ENCODE measurements around the gene ZNF655. TPM values are rescaled to one million over a fixed set of nuclear protein-coding genes. Genes with fewer than 3 reads are reported as not detected.
"Not testable (repeated sequence)": the region's sequence is repeated elsewhere in the genome, so short reads cannot be mapped to it uniquely, and the experiment has no call there.

ZNF655 gene, protein sequence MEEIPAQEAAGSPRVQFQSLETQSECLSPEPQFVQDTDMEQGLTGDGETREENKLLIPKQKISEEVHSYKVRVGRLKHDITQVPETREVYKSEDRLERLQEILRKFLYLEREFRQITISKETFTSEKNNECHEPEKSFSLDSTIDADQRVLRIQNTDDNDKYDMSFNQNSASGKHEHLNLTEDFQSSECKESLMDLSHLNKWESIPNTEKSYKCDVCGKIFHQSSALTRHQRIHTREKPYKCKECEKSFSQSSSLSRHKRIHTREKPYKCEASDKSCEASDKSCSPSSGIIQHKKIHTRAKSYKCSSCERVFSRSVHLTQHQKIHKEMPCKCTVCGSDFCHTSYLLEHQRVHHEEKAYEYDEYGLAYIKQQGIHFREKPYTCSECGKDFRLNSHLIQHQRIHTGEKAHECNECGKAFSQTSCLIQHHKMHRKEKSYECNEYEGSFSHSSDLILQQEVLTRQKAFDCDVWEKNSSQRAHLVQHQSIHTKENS
- total RNA-seq (2014; rRNA removed; shearing (Covaris generic); ENCODE audit: low replicate concordance) = 23.1 and 36.7 TPM in 2 replicates

GRCh38 chr7:99558306-99559174 is at the start of gene ZNF655:
ZNF655 (plus strand) TSS chr7:99558642; CDS start chr7:99560560, 1,918 bp downstream.
- H3K9me3 ChIP-seq = no peaks in the 10 kb centered on the region
- peak within 1 kb of the TSS; percentile 76 for H3K4me3 ChIP-seq
- DNase-seq = peak; percentile 82
- peaks cover 36% of the 10 kb centered on the region for H3K36me3 ChIP-seq
- no peaks in the 10 kb centered on the region for H3K27me3 ChIP-seq

DNA sequence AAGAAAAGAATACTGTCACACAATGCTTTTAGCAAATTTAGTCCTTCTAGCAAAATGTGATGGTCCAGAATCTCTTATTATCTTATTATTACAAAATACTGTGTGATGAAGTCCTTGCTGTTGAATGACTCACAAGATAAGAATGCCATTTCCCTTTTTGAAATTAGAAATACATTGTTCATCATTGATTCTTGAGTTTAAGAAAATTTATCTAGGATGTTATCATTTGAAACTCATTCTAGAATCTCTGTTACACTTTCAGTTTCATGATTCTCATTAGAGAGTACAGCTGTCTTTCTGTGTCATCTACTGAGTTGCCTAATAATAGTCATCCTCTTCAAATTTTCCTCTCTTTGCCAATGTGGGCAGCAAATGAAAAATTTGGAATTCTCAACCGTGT is 44.4 kb upstream of the ZNF655 start:
- Histone ChIP-seq H3K9me3 (no peaks in the 10 kb centered on the region), H3K27me3 (no peaks in the 10 kb centered on the region), H3K36me3 (peaks cover 6% of the 10 kb centered on the region), H3K4me3 (no peak overlapping the region)
- DNase-seq = no peak

GRCh38 chr7:99521399-99521798 is 37.0 kb upstream of the ZNF655 start:
- no peak for DNase-seq
- Histone ChIP-seq H3K4me3 (no peak overlapping the region), H3K9me3 (no peaks in the 10 kb centered on the region), H3K36me3 (peaks cover 4% of the 10 kb centered on the region), H3K27me3 (no peaks in the 10 kb centered on the region)

- Histone ChIP-seq H3K4me3 (no peak overlapping the region), H3K36me3 (peaks cover 31% of the 10 kb centered on the region), H3K27me3 (no peaks in the 10 kb centered on the region), H3K9me3 (0 out of 2 replicates have a peak, but pooled peaks cover 4% of the 10 kb centered on the region)
- no peak for DNase-seq
Observed at GRCh38 chr7:99525713-99526440, 32.6 kb upstream of the ZNF655 start.

DNA sequence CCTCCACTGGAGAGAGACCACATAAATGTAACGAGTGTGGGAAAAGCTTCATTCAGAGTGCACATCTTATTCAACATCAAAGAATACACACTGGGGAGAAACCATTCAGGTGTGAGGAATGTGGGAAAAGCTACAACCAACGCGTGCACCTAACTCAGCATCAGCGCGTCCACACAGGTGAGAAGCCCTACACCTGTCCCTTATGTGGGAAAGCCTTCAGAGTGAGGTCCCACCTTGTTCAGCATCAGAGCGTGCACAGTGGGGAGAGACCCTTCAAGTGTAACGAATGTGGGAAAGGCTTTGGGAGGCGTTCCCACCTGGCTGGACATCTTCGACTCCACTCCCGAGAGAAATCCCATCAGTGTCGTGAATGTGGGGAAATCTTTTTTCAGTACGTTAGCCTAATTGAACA is 27.1 kb upstream of the ZNF655 start:
- no peak overlapping the region for H3K4me3 ChIP-seq
- H3K9me3 ChIP-seq = peaks cover 19% of the 10 kb centered on the region
- no peaks in the 10 kb centered on the region for H3K27me3 ChIP-seq
- peaks cover 55% of the 10 kb centered on the region for H3K36me3 ChIP-seq
- DNase-seq = no peak

GRCh38 chr7:99535667-99536066 is 22.8 kb upstream of the ZNF655 start:
- Histone ChIP-seq H3K36me3 (peaks cover 30% of the 10 kb centered on the region), H3K27me3 (no peaks in the 10 kb centered on the region), H3K4me3 (no peak overlapping the region), H3K9me3 (peaks cover 16% of the 10 kb centered on the region)
- no peak for DNase-seq

- Histone ChIP-seq H3K9me3 (no peaks in the 10 kb centered on the region; the same call in 1 of the 2 replicates), H3K27me3 (no peaks in the 10 kb centered on the region), H3K36me3 (no peaks in the 10 kb centered on the region), H3K4me3 (no peak overlapping the region)
- DNase-seq = no peak
Observed at GRCh38 chr7:99539213-99539811, 19.1 kb upstream of the ZNF655 start.

- Histone ChIP-seq H3K36me3 (no peaks in the 10 kb centered on the region), H3K27me3 (no peaks in the 10 kb centered on the region), H3K9me3 (no peaks in the 10 kb centered on the region; the same call in 1 of the 2 replicates), H3K4me3 (no peak overlapping the region)
- DNase-seq = no peak
Observed at GRCh38 chr7:99540542-99540941, 17.9 kb upstream of the ZNF655 start.

DNA sequence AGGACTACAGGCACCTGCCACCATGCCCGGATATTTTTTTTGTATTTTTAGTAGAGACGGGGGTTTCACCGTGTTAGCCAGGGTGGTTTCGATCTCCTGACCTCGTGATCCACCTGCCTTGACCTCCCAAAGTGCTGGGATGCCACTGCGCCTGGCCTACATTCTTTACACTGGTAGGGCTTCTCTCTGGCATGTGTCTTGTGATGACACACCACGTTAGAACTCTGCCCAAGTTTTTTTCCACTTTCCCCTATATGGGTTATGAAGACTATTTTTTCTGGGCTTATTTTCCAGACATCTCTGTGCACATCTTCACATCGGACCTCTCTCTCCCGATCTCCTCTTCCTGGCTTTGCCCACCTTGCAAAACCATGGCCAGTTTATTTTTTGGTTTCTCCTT is 17.2 kb upstream of the ZNF655 start:
- Histone ChIP-seq H3K27me3 (no peaks in the 10 kb centered on the region), H3K4me3 (no peak overlapping the region), H3K9me3 (no peaks in the 10 kb centered on the region; the same call in 1 of the 2 replicates), H3K36me3 (no peaks in the 10 kb centered on the region)
- DNase-seq = no peak

DNA sequence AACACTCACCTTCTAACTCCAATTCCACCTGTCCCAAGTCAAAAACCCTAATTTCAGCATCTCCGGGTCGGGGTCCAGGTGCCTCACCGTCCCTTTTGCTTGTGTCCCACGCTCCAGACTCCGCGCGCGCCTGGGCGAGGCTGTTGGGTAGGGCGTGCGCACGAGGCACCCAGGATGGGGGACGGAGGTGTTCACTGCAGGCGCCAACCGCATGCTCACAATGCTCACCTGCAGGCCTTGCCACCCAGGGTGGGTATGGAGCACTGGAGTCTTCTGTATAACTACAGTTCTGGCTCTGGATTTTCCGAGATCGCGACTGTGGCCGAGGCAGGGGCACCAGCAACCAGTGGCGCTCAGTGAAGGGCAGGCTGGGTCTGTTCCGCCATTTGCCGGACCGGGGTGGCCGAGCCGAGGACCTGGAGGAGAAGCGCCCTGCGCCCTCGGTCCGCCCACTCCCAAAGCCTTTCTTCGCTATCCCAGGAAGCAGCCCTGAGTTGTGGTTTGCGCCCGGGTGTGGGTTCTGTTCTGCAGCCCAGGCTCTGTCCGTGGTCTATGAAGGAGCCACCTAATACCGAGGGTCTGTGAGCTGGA is 15.3 kb upstream of the ZNF655 start:
- Histone ChIP-seq H3K9me3 (no peaks in the 10 kb centered on the region; the same call in 1 of the 2 replicates), H3K36me3 (peaks cover 2% of the 10 kb centered on the region; the same call in 1 of the 2 replicates), H3K4me3 (no peak overlapping the region), H3K27me3 (no peaks in the 10 kb centered on the region)
- DNase-seq = no peak

DNA sequence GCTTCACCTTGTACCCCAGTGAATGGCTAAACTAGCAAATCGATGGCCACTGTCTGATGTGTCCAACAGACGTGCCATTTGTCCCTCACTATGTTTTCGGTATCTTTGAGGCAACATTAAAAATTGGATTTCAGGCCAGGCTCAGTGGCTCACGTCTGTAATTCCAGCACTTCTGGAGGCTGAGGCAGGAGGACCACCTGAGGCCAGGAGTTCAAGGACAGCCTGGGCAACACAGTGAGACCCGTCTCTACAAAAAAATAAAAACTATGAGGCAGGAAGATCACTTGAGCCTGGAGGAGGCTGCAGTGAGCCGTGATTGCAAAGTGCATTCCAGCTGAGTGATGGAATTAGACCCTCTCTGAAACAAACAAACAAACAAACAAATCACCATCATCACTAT is 14.5 kb upstream of the ZNF655 start:
- H3K27me3 ChIP-seq = no peaks in the 10 kb centered on the region
- H3K9me3 ChIP-seq = no peaks in the 10 kb centered on the region; the same call in 1 of the 2 replicates
- DNase-seq = no peak
- no peak overlapping the region for H3K4me3 ChIP-seq
- H3K36me3 ChIP-seq = peaks cover 2% of the 10 kb centered on the region; the same call in 1 of the 2 replicates

DNA sequence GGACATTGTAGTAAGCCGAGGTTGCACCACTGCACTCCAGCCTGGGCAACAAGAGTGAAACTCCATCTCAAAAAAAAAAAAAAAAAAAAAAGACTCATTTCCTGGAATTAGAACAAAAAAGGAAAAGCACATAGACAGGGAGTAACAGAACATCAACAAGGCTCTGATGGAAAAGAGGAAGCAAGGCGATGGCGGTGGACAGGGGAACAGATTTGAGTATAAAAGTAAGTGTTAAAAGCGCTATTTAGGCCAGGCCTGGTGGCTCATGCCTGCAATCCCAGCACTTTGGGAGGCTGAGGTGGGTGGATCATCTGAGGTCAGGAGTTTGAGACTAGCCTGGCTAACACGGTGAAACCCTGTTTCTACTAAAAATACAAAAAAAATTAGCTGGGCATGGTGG is 13.1 kb upstream of the ZNF655 start:
- H3K9me3 ChIP-seq, DNase-seq, H3K27me3 ChIP-seq, H3K36me3 ChIP-seq, H3K4me3 ChIP-seq: not testable (repeated sequence)

- H3K4me3 ChIP-seq, H3K36me3 ChIP-seq, H3K27me3 ChIP-seq, H3K9me3 ChIP-seq, DNase-seq: not testable (repeated sequence)
Observed at GRCh38 chr7:99549545-99549944, 8.9 kb upstream of the ZNF655 start.

GRCh38 chr7:99551334-99551733 is 7.1 kb upstream of the ZNF655 start:
- H3K9me3 ChIP-seq = no peaks in the 10 kb centered on the region
- H3K4me3 ChIP-seq = peak overlapping the region; percentile 79
- peaks cover 7% of the 10 kb centered on the region; the same call in 1 of the 2 replicates for H3K36me3 ChIP-seq
- no peak for DNase-seq
- no peaks in the 10 kb centered on the region for H3K27me3 ChIP-seq

GRCh38 chr7:99551767-99552463 is 6.5 kb upstream of the ZNF655 start, which contains the start of gene FAM200A:
FAM200A (minus strand) TSS chr7:99552114; CDS start chr7:99548407, 3,707 bp downstream.
- Histone ChIP-seq H3K36me3 (peaks cover 8% of the 10 kb centered on the region; the same call in 1 of the 2 replicates), H3K4me3 (peak within 1 kb of the TSS; percentile 79), H3K9me3 (no peaks in the 10 kb centered on the region), H3K27me3 (no peaks in the 10 kb centered on the region)
- peak; percentile 88 for DNase-seq
